Endothelial cell of umbilical vein (primary cell): ENCODE results near the gene RASSF3. TPM values are rescaled to one million over a fixed set of nuclear protein-coding genes. Genes with fewer than 3 reads are reported as not detected.

Source experiments
- BruUV-seq: library from RNA; stranded (reverse); fragments of 400-500 nt; replicated peaks from 2 replicates; lab custom pipeline; 2021; lab: Mats Ljungman, UMichigan
- CTCF ChIA-PET: fragments of 300-600, 350-600 bp; sonication (Branson Sonifier 250); formaldehyde crosslinking; loops from one replicate; lab custom pipeline; 2021; ENCODE audit warnings: antibody characterized with exemption, inconsistent platforms; lab: Charles Lee
- POLR2A ChIA-PET: fragments of 300-600, 350-600 bp; sonication (Branson Sonifier 250); formaldehyde crosslinking; loops from one replicate; lab custom pipeline; 2021; ENCODE audit warnings: antibody characterized with exemption, inconsistent platforms; lab: Charles Lee
- DNase-seq: peaks from one replicate; pipeline ENCODE4 v3.0.0-alpha.2; 2011; ENCODE audit warnings: low read depth, low spot score
- FAIRE-seq: peaks from 2 replicates; lab custom pipeline; 2011; peaks lifted over from hg19 to GRCh38; lab: Jason Lieb, UNC
- H2AFZ ChIP-seq: 2 replicates; pipeline ENCODE4 v1.6.0; 2012; ENCODE audit warnings: low read depth, low read length, control low read depth, inconsistent platforms
- H3K27ac ChIP-seq: 2 replicates; pipeline ENCODE4 v1.5.1; 2011; ENCODE audit warnings: low read depth, mild to moderate bottlenecking, control low read depth, low read length, moderate library complexity; ENCODE audit not compliant: insufficient read depth
- H3K27me3 ChIP-seq, 2 experiments: 2 replicates each; pipeline versions ENCODE4 v1.6.0 to v1.6.1; 2011; ENCODE audit warnings: low read length in 2 of 2, mixed read lengths in 1 of 2; ENCODE audit not compliant: control insufficient read depth in 2 of 2, insufficient read depth in 2 of 2
- H3K36me3 ChIP-seq, 2 experiments: 2 replicates in 1 of 2; 3 replicates in 1 of 2; pipeline ENCODE4 v1.5.1; 2011; ENCODE audit warnings: low read length in 2 of 2, mild to moderate bottlenecking in 1 of 2, moderate library complexity in 1 of 2; ENCODE audit not compliant: control insufficient read depth in 2 of 2, insufficient read depth in 2 of 2; ENCODE audit errors: extremely low read depth in 1 of 2
- H3K4me1 ChIP-seq: 3 replicates; pipeline ENCODE4 v1.5.1; 2011; ENCODE audit warnings: mild to moderate bottlenecking, low read length; ENCODE audit not compliant: control insufficient read depth, insufficient read depth; ENCODE audit errors: extremely low read depth
- H3K4me2 ChIP-seq: 2 replicates; pipeline ENCODE4 v1.6.1; 2011; ENCODE audit warnings: low read length, control low read depth, mixed read lengths; ENCODE audit not compliant: insufficient read depth
- H3K4me3 ChIP-seq, 3 experiments: fragments of 200-600 bp in 1 of 3; sonication (generic), shearing (Covaris generic) in 1 of 3; replicated peaks in 1 of 3; 2 replicates each; pipeline ENCODE4 v1.5.1; 2011 to 2016; ENCODE audit warnings: control low read depth in 3 of 3, low read length in 3 of 3, mild to moderate bottlenecking in 2 of 3, inconsistent platforms in 1 of 3, low read depth in 1 of 3, moderate library complexity in 1 of 3; ENCODE audit not compliant: insufficient read depth in 1 of 3
- H3K79me2 ChIP-seq: 2 replicates; pipeline ENCODE4 v1.6.0; 2012; ENCODE audit warnings: low read length, inconsistent platforms; ENCODE audit not compliant: control insufficient read depth, insufficient read depth
- H3K9ac ChIP-seq: replicated peaks from 2 replicates; pipeline ENCODE3; 2011; ENCODE audit warnings: low read length, control low read depth; ENCODE audit not compliant: insufficient read depth; ENCODE audit errors: extremely low read depth
- H3K9me1 ChIP-seq: replicated peaks from 3 replicates; pipeline ENCODE4 v1.6.0; 2011; ENCODE audit warnings: mild to moderate bottlenecking, low read length; ENCODE audit not compliant: control insufficient read depth, insufficient read depth; ENCODE audit errors: extremely low read depth
- H3K9me3 ChIP-seq: replicated peaks from 2 replicates; pipeline ENCODE4 v1.5.1; 2012; ENCODE audit warnings: low read length, inconsistent platforms; ENCODE audit not compliant: control insufficient read depth, insufficient read depth
- H4K20me1 ChIP-seq: replicated peaks from 2 replicates; pipeline ENCODE3; 2011; ENCODE audit warnings: mild to moderate bottlenecking, low read length; ENCODE audit not compliant: control insufficient read depth, insufficient read depth; ENCODE audit errors: extremely low read depth
- EZH2 ChIP-seq: IDR thresholded peaks from 2 replicates; pipeline ENCODE4 v1.6.1; 2012; ENCODE audit warnings: borderline replicate concordance, low read depth, mild to moderate bottlenecking, moderate library complexity, low read length, inconsistent platforms; ENCODE audit not compliant: severe bottlenecking
- FOS ChIP-seq: IDR thresholded peaks from 2 replicates; pipeline ENCODE4 v1.6.1; 2011; ENCODE audit warnings: mild to moderate bottlenecking, low read length, moderate library complexity, borderline replicate concordance; ENCODE audit not compliant: insufficient read depth
- GATA2 ChIP-seq: IDR thresholded peaks from 2 replicates; pipeline ENCODE4 v1.7.0; 2011; ENCODE audit warnings: low read depth, mild to moderate bottlenecking, moderate library complexity, mixed read lengths, low read length; ENCODE audit not compliant: insufficient read length, insufficient read depth
- JUN ChIP-seq: IDR thresholded peaks from 2 replicates; pipeline ENCODE4 v1.6.1; 2011; ENCODE audit warnings: borderline replicate concordance, low read depth; ENCODE audit not compliant: insufficient read length, insufficient read depth
- MYC ChIP-seq: IDR thresholded peaks from one replicate; pipeline ENCODE4 v1.6.1; 2011; ENCODE audit warnings: mild to moderate bottlenecking, low read depth, low read length
- POLR2A ChIP-seq: IDR thresholded peaks from 2 replicates; pipeline ENCODE4 v1.6.1; 2012; ENCODE audit warnings: low read depth, mild to moderate bottlenecking, control low read depth, low read length
- POLR2AphosphoS5 ChIP-seq: IDR thresholded peaks from 2 replicates; pipeline ENCODE4 v1.6.1; 2012; ENCODE audit warnings: low read depth, mild to moderate bottlenecking, control low read depth, low read length, moderate library complexity; ENCODE audit not compliant: insufficient read depth
- dilution Hi-C: fragments of 300-500 bp; cut with MboI; formaldehyde crosslinking; loops from one replicate; pipeline ENCODE4 v1.15.0; 2019; ENCODE audit warnings: low sequenced_read_pairs; ENCODE audit not compliant: extremely low pct_ligation_motif_present
- intact Hi-C: fragments of 100-400 bp; cut with micrococcal nuclease; formaldehyde crosslinking; loops from one replicate; pipeline ENCODE4 v1.10.0; 2022
- polyA plus RNA-seq, 4 experiments: library from polyadenylated mRNA; depleted of rRNA in 3 of 4; stranded (reverse) in 3 of 4; unstranded in 1 of 4; fragments of >200 nt; gene quantifications; 2 replicates each; pipeline versions ENCODE4 v1.2.1 to v1.2.3, GENCODE V29; 2011 to 2012; ENCODE audit warnings: missing spikeins in 1 of 4
- total RNA-seq: library from RNA; stranded (reverse); gene quantifications from 2 replicates; pipeline ENCODE4 v1.2.3, GENCODE V29; 2021
- TF ChIP-seq, protein P1 (sequence below), 2 donors: IDR thresholded peaks; 1 replicate in 1 of 2; 2 replicates in 1 of 2; pipeline ENCODE4 v1.5.1; 2011; ENCODE audit warnings: low read length in 2 of 2, mild to moderate bottlenecking in 2 of 2, moderate library complexity in 2 of 2, control low read depth in 1 of 2, inconsistent platforms in 1 of 2, low read depth in 1 of 2; ENCODE audit not compliant: insufficient read depth in 1 of 2; ENCODE audit errors: extremely low read depth in 1 of 2
- TF ChIP-seq, protein P2 (sequence below): IDR thresholded peaks from 2 replicates; pipeline ENCODE4 v1.6.1; 2011; ENCODE audit not compliant: insufficient read depth, insufficient read length

RASSF3 gene
- total and polyA plus RNA-seq, 2 donors (not counting 3 experiments of a cell fraction or from before 2014, with no cell fraction given) = 20.2 to 60.8 TPM

DNA sequence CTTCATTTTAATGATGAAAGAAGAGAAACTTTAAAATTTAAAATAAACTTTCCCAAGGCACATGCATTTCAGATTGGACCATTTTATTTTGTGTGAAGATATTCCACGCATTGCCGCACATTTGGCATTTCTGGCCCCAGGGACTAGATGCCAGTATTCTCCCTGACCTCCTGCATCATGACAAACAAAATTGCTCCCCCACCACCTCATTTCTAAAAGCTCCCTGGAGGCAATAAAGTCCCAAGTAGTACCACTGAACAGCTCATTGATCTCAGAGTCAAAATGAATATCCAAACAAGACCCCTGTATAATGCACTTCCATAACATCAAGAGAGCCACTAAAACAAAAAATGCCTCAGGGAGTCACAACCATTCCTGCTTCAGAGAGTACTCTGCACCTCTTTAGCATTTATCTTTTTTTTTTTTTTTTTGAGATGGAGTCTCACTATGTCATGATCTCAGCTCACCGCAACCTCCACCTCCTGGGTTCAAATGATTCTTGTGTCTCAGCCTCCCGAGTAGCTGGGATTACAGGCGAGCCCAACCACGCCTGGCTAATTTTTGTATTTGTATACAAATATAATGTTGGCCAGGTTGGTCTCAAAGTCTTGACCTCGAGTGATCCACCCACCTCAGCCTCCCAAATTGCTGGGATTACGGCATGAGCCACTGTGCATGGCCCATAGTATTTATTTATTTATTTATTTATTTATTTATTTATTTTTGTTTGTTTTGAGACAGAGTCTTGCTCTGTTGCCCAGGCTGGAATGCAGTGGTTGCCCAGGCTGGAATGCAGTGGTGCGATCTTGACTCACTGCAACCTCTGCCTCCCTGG lies 48.8 kb upstream of the RASSF3 start:
- no peaks in the 10 kb centered on the region for H3K79me2 ChIP-seq
- no peak overlapping the region for H2AFZ ChIP-seq
- BruUV-seq = no TSS peak
- no peaks in the 10 kb centered on the region for H3K27me3 ChIP-seq
- peaks cover 11% of the 10 kb centered on the region for H3K4me1 ChIP-seq
- H3K27ac ChIP-seq = no peak overlapping the region
- DNase-seq = no peak
- no peaks in the 10 kb centered on the region for H3K36me3 ChIP-seq
- dilution Hi-C loops = no loop called here
- POLR2A ChIA-PET = interaction anchor here (0.7 to 1.0 kb wide), 3 partner anchors 16 to 56 kb away, joined by 3 to 5 read pairs (median 4); no protein-coding TSS in a partner anchor
- no peaks in the 10 kb centered on the region for H3K9me3 ChIP-seq
- no peak overlapping the region for H3K4me3 ChIP-seq
- H3K9me1 ChIP-seq = no peaks in the 10 kb centered on the region
- CTCF ChIA-PET = interaction anchor here (1.0 to 2.1 kb wide), 6 partner anchors 12 to 136 kb away, joined by 3 to 9 read pairs (median 5); no protein-coding TSS in a partner anchor
- intact Hi-C loops = no loop called here
- FAIRE-seq = no peak
- no peak overlapping the region for H3K9ac ChIP-seq
- TF ChIP-seq MYC (no peak), POLR2AphosphoS5 (no peak), JUN (no peak), POLR2A (no peak), FOS (no peak), EZH2 (no peak), GATA2 (no peak)
- TF ChIP-seq, protein P1, sequence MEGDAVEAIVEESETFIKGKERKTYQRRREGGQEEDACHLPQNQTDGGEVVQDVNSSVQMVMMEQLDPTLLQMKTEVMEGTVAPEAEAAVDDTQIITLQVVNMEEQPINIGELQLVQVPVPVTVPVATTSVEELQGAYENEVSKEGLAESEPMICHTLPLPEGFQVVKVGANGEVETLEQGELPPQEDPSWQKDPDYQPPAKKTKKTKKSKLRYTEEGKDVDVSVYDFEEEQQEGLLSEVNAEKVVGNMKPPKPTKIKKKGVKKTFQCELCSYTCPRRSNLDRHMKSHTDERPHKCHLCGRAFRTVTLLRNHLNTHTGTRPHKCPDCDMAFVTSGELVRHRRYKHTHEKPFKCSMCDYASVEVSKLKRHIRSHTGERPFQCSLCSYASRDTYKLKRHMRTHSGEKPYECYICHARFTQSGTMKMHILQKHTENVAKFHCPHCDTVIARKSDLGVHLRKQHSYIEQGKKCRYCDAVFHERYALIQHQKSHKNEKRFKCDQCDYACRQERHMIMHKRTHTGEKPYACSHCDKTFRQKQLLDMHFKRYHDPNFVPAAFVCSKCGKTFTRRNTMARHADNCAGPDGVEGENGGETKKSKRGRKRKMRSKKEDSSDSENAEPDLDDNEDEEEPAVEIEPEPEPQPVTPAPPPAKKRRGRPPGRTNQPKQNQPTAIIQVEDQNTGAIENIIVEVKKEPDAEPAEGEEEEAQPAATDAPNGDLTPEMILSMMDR (IDR thresholded peaks at IDR 0.05; ENCODE audit: extremely low read depth in 1 of 2, insufficient read depth in 1 of 2, low read depth in 1 of 2, low read length in 2 of 2) = no peak
- TF ChIP-seq, protein P2, sequence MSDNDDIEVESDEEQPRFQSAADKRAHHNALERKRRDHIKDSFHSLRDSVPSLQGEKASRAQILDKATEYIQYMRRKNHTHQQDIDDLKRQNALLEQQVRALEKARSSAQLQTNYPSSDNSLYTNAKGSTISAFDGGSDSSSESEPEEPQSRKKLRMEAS = no peak
- H4K20me1 ChIP-seq = no peaks in the 10 kb centered on the region
- no peak overlapping the region for H3K4me2 ChIP-seq
